OCI-LY7 (cell line): ENCODE data around the gene RBBP4. TPM values are rescaled to one million over a fixed set of nuclear protein-coding genes. Genes with fewer than 3 reads are reported as not detected.
"Not testable (repeated sequence)": the region's sequence is repeated elsewhere in the genome, so short reads cannot be mapped to it uniquely, and the experiment has no call there.

ENCODE experiments used
- BruUV-seq: library from RNA; stranded (reverse); fragments of 400-500 nt; replicated peaks from 2 replicates; lab custom pipeline; 2021; lab: Mats Ljungman, UMichigan
- CTCF ChIA-PET: fragments of 300-600 bp; sonication (Branson Sonifier 250); formaldehyde crosslinking; loops from one replicate; lab custom pipeline; 2022; ENCODE audit warnings: antibody characterized with exemption; ENCODE audit not compliant: unreplicated experiment; lab: Charles Lee
- POLR2A ChIA-PET: fragments of 300-600 bp; sonication (Branson Sonifier 250); formaldehyde crosslinking; loops from one replicate; lab custom pipeline; 2022; ENCODE audit warnings: antibody characterized with exemption; lab: Charles Lee
- DNase-seq: peaks from one replicate; pipeline ENCODE4 v3.0.0-alpha.2; 2015; ENCODE audit warnings: low spot score
- H2AFZ ChIP-seq: fragments of 200-600 bp; sonication (generic), shearing (Covaris generic); 2 replicates; pipeline ENCODE4 v1.6.1; 2014; ENCODE audit warnings: mild to moderate bottlenecking, antibody characterized with exemption, low read length, moderate library complexity
- H3K27ac ChIP-seq: fragments of 200-600 bp; sonication (generic); 2 replicates; pipeline ENCODE4 v1.5.1; 2014; ENCODE audit warnings: mixed run types, low read depth, mild to moderate bottlenecking, moderate library complexity, low read length, inconsistent platforms; ENCODE audit not compliant: poor library complexity, severe bottlenecking
- H3K36me3 ChIP-seq: fragments of 200-600 bp; sonication (generic); 2 replicates; pipeline ENCODE4 v1.6.1; 2014; ENCODE audit warnings: mild to moderate bottlenecking, antibody characterized with exemption, low read length, moderate library complexity, mixed read lengths; ENCODE audit not compliant: insufficient read depth
- H3K4me1 ChIP-seq: fragments of 200-600 bp; sonication (generic); 2 replicates; pipeline ENCODE4 v1.5.1; 2014; ENCODE audit warnings: mild to moderate bottlenecking, low read length; ENCODE audit not compliant: insufficient read depth, poor library complexity, severe bottlenecking
- H3K4me2 ChIP-seq: fragments of 200-600 bp; sonication (generic); 2 replicates; pipeline ENCODE4 v1.6.1; 2014; ENCODE audit warnings: mild to moderate bottlenecking, low read length
- H3K4me3 ChIP-seq: fragments of 200-600 bp; sonication (generic); 2 replicates; pipeline ENCODE4 v1.5.1; 2014; ENCODE audit warnings: mild to moderate bottlenecking, low read depth, low read length; ENCODE audit not compliant: poor library complexity, severe bottlenecking
- H3K79me2 ChIP-seq: fragments of 200-600 bp; sonication (generic); 2 replicates; pipeline ENCODE4 v1.6.1; 2016; ENCODE audit warnings: low read depth, mild to moderate bottlenecking, low read length, moderate library complexity, mixed read lengths; ENCODE audit not compliant: insufficient read depth
- H3K9me2 ChIP-seq: fragments of 200-600 bp; sonication (generic); 2 replicates; pipeline ENCODE4 v1.6.1; 2016; ENCODE audit warnings: mild to moderate bottlenecking, low read length, mixed read lengths; ENCODE audit not compliant: insufficient read depth
- H3K9me3 ChIP-seq: fragments of 200-600 bp; sonication (generic); 2 replicates; pipeline ENCODE4 v1.6.1; 2014; ENCODE audit warnings: mild to moderate bottlenecking, mixed run types, low read length, mixed read lengths
- H4K20me1 ChIP-seq: fragments of 200-600 bp; sonication (generic); 2 replicates; pipeline ENCODE4 v1.6.1; 2014; ENCODE audit warnings: mild to moderate bottlenecking, antibody characterized with exemption, low read length, moderate library complexity, mixed read lengths; ENCODE audit not compliant: insufficient read depth
- EZH2phosphoT487 ChIP-seq: fragments of 200-600 bp; sonication (generic); IDR thresholded peaks from 2 replicates; pipeline ENCODE4 v1.6.1; 2018; ENCODE audit warnings: low read depth, borderline replicate concordance, mild to moderate bottlenecking, mixed run types, antibody characterized with exemption, low read length, moderate library complexity, mixed read lengths
- intact Hi-C: fragments of 100-400 bp; cut with micrococcal nuclease; formaldehyde crosslinking; loops from one replicate; pipeline ENCODE4 v1.10.0; 2022; ENCODE audit not compliant: unreplicated experiment
- total RNA-seq, 2 experiments: library from RNA; depleted of rRNA in 1 of 2; stranded (reverse); fragments of >200 nt in 1 of 2; shearing (Covaris generic) in 1 of 2; gene quantifications; 2 replicates each; pipeline ENCODE4 v1.2.3, GENCODE V29; 2014 to 2022
- TF ChIP-seq, protein P1 (sequence below): fragments of 200-600 bp; sonication (generic); conservative IDR thresholded peaks from 2 replicates; pipeline ENCODE4 v1.5.1; 2014; ENCODE audit warnings: mild to moderate bottlenecking, antibody characterized with exemption, low read length, moderate library complexity, mixed read lengths

RBBP4 gene
- total RNA-seq, 2 experiments from 2014 or later: 353 to 597 TPM

DNA sequence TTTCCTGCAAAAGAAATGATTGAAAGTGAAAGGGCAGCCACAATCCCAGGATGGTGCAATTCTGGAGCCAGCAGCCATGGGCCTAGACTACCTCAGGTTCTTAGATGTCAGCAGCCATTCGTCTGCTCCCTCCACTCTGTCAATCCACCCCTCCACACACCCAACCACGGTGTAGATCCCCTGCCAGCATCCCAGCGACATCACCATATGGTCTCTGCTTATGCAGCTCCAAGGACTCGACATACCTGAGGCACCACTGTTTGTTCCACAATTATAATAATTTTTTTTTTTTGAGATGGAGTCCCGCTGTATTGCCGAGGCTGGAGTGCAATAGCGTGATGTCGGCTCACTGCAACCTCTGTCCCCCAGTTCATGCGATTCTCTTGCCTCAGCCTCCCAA lies 45.0 kb downstream of the RBBP4 start:
- Histone ChIP-seq H3K36me3 (no peaks in the 10 kb centered on the region), H3K27ac (no peak overlapping the region), H2AFZ (no peak overlapping the region), H3K4me3 (no peak overlapping the region), H3K9me2 (no peaks in the 10 kb centered on the region), H3K9me3 (no peaks in the 10 kb centered on the region), H4K20me1 (no peaks in the 10 kb centered on the region), H3K4me2 (no peak overlapping the region), H3K4me1 (no peaks in the 10 kb centered on the region), H3K79me2 (no peaks in the 10 kb centered on the region)
- DNase-seq: no peak
- intact Hi-C loops: loop anchor here (5.0 kb wide), 1 partner anchor 174 kb away; no protein-coding TSS in a partner anchor
- TF ChIP-seq, protein P1, sequence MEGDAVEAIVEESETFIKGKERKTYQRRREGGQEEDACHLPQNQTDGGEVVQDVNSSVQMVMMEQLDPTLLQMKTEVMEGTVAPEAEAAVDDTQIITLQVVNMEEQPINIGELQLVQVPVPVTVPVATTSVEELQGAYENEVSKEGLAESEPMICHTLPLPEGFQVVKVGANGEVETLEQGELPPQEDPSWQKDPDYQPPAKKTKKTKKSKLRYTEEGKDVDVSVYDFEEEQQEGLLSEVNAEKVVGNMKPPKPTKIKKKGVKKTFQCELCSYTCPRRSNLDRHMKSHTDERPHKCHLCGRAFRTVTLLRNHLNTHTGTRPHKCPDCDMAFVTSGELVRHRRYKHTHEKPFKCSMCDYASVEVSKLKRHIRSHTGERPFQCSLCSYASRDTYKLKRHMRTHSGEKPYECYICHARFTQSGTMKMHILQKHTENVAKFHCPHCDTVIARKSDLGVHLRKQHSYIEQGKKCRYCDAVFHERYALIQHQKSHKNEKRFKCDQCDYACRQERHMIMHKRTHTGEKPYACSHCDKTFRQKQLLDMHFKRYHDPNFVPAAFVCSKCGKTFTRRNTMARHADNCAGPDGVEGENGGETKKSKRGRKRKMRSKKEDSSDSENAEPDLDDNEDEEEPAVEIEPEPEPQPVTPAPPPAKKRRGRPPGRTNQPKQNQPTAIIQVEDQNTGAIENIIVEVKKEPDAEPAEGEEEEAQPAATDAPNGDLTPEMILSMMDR: no peak
- TF ChIP-seq EZH2phosphoT487: no peak
- no TSS peak for BruUV-seq
- ChIA-PET CTCF (no interaction called here), POLR2A (no interaction called here)

DNA sequence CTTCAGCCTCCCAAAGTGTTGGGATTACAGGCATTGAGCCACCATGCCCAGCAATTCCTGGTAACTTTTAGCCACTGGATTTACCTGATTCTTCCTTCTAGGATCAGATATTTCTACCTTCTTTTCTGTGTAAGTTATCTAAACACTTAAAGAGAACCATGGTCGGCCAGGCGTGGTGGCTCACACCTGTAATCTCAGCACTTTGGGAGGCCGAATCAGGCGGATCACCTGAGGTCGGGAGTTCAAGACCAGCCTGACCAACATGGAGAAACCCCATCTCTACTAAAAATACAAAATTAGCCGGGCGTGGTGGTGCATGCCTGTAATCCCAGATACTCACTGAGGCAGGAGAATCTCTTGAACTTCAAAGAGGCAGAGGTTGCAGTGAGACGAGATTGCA lies 46.0 kb downstream of the RBBP4 start:
- POLR2A ChIA-PET, H3K27ac ChIP-seq, BruUV-seq, H3K9me3 ChIP-seq, H3K4me1 ChIP-seq, H3K36me3 ChIP-seq, H3K79me2 ChIP-seq, H2AFZ ChIP-seq, DNase-seq, H3K4me3 ChIP-seq, H3K9me2 ChIP-seq, H3K4me2 ChIP-seq, CTCF ChIA-PET, H4K20me1 ChIP-seq: not testable (repeated sequence)
- intact Hi-C loops: loop anchor here (5.0 kb wide), 1 partner anchor 175 kb away; no protein-coding TSS in a partner anchor

DNA sequence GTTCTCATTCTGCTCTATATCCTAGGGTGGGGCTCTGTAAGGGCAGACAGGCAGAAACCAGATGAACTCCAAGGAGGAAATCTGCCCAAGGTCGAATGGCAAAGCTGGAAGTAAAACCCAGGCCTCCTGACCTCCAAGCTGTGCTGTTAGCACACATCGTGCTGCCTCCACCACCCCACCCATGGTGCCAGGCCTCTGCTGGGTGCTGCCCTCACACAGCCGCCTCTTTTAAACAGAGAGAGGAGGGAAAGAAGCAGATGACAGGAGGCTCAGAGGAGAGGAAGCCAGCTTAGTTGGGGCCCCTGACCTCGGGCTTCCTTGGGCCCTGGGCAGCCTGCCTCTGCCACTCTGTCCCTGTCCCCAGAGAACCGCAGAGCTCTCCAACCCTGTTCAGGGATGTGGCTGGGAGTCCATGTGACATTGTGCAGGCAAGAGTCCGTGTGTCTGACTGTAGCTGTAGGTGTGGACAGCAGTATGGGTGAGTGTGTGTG lies 50.5 kb downstream of the RBBP4 start:
- Histone ChIP-seq H3K79me2 (no peaks in the 10 kb centered on the region), H3K4me3 (no peak overlapping the region), H3K9me3 (no peaks in the 10 kb centered on the region), H3K4me2 (no peak overlapping the region), H3K9me2 (no peaks in the 10 kb centered on the region), H4K20me1 (no peaks in the 10 kb centered on the region), H3K27ac (no peak overlapping the region), H2AFZ (no peak overlapping the region), H3K4me1 (no peaks in the 10 kb centered on the region), H3K36me3 (no peaks in the 10 kb centered on the region)
- POLR2A ChIA-PET: no interaction called here
- DNase-seq: no peak
- TF ChIP-seq EZH2phosphoT487: no peak
- TF ChIP-seq, protein P1: no peak
- CTCF ChIA-PET: no interaction called here
- intact Hi-C loops: no loop called here
- no TSS peak for BruUV-seq
